HG03064 (cell line): Measurements from ENCODE around the gene SCNN1G.

ENCODE experiments used
- ATAC-seq: cut with Tn5 transposase; IDR thresholded peaks from one replicate; pipeline ENCODE4 v1.9.1; 2021; ENCODE audit warnings: low read depth; ENCODE audit not compliant: unreplicated experiment

The SCNN1G gene

DNA sequence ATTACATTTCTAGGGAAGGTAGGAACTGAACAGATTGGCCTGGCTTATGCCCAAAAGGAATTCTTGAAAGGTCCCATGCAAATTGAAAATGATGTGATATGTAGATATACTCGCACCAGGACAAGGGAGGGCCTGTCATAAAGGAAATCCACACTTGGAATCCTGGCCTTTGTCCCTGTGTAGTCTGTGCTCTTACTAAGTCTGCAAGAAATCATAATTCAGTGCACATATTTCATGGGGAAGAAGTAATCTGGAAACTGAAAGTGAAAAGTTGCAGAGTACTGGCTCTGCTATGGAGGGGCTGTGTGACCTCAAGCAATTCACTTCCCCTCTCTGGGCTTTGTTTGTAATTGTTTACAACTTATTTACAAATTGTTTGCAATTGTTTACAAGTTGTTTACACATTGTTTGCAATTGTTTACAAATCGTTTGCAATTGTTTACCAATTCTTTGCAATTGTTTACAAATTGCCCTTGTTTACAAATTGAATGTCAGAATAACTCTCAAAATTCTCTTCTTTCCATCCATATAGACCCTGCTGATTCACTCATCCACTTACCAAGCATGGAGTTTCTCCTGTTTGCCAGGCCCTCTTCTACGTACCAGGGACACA is 12.9 kb downstream of the SCNN1G start:
- no peak for ATAC-seq

DNA sequence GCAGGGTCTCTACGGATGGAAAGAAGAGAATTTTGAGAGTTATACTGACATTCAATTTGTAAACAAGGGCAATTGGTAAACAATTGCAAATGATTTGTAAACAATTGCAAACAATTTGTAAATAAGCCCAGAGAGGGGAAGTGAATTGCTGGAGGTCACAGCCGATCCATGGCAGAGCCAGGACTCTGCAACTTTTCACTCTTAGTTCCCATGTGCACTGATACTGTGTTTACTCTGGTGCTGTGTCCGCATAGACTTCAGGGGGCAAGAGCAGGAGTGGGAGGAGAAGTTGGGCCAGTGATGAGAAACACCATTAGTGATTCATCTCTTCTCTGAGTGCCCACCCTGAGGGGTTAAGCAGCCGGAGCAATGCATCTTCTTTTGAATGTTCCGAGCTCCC is 14.0 kb downstream of the SCNN1G start:
- no peak for ATAC-seq

DNA sequence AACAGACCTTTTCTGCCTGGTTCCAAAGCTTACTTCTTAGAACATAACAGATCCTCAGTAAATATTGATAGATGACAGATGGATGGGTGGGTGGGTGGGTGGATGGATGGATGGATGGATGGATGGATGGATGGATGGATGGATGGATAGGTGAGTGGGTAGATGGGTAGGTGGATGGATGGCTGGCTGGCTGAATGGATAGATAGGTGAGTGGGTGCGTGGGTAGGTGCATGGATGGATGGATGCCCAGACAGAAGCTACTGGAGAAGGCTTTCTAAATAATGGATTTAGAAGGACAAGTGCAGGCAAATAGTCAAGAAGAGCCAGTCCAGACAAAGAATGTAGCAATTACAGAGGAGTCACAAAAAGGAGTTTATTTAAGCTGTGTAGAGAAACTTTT is 19.6 kb downstream of the SCNN1G start:
- ATAC-seq = no peak

DNA sequence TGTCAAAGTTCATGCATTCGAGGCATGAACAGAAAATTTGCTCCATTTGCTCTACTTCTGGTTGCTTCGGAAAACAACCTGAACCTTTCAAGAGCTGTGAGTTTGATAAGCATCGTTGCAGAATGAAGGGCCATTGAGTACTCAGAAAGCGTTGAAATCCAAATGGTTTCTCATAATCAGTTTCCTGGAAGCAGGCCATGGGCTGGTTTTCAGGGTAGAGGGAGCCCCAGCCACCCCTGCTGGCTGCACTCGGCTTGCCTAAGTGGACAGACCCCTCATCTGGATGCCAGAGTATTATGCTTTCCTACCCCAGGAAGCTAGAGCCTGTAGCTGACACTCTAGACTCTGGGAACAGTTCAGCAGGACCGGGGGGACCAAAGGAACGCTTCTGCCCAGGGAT is 24.4 kb downstream of the SCNN1G start:
- ATAC-seq = no peak

DNA sequence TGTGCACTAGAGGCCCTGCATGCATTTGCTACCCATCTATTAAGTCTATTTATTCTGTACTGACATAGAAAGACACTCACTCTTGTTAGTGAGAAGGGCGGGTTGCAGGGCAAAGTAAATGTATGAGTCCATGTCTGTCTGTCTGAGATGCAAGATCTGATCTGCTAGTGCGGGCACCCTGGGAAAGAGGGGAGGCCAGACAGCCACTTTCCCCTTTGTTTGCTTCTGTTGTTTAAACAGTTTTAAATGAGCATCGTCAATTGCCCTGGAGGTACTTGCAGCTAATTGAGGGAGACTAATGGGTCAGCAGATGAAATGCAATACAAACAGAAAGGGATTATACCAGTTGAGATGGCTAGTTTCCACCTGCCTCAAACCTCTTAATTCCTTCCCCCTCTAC is 24.9 kb downstream of the SCNN1G start:
- no peak for ATAC-seq

DNA sequence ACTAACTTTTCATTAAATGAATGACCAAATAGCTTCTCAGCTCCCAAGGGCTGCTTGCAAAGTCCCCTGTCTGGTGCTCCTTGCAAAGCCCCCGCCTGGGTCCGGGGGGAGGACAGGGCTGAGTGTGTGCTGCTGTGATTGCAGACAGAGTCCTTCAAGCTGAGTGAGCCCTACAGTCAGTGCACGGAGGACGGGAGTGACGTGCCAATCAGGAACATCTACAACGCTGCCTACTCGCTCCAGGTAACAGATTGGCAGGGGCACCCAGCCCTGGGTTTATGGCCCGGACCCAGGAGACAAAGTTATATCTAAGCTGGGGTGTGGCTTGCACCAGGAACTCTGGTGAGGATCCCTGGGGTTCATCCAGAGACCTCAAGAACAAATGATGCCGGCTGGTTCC is 27.1 kb downstream of the SCNN1G start:
- ATAC-seq = no peak

DNA sequence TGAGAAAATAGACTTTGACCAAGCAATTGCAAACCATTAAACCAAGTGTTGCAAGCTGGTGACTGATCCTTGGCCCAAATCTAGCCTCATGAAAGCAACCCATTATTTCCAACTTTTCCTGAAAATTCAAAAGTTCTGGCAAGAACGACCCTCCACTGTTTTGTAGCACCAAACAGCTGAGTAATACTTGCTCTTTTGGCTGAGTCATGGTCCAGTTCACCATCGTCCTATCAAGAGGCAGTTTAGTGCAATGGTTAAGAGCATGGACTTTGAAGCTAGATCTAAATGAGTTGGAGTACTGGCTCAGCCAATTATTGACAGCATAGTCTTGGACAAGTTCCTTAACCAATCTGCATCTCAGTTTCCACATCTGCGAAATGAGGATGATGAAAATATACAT is 31.3 kb downstream of the SCNN1G start:
- no peak for ATAC-seq

DNA sequence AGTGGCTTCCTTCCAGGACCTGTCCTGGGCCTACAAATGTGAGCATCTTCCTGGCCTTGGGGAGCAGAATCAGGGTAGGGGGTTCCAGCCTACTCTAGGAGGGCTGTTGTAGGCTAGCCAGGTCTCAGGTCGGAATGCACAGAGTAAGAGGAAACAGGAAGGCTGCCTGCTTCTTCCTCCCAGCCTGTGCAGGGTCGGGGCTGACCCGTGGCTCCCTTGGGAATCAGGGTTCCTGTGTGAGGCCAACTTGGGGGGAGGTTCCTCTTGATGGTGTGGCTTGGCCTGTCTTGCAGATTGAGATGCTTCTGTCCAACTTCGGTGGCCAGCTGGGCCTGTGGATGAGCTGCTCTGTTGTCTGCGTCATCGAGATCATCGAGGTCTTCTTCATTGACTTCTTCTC is 32.3 kb downstream of the SCNN1G start:
- ATAC-seq = no peak

DNA sequence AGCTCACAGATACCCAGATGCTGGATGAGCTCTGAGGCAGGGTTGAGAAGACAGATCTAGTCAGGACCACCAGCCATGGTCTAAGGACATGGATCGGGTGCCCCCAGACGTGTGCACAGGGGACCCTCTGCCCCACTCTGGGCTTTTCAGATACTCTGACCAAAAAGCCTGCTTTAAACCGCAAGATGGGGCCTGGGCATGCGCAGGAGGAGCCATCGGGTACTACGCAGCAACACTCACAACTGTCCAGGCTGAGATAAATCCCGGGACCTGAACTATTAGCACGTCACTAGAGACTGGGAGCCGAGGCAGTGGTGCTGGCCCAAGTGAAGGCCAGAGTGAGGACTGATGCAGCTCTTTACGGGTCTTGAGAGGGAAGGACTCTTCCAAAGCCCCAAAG is 32.9 kb downstream of the SCNN1G start:
- ATAC-seq = no peak

DNA sequence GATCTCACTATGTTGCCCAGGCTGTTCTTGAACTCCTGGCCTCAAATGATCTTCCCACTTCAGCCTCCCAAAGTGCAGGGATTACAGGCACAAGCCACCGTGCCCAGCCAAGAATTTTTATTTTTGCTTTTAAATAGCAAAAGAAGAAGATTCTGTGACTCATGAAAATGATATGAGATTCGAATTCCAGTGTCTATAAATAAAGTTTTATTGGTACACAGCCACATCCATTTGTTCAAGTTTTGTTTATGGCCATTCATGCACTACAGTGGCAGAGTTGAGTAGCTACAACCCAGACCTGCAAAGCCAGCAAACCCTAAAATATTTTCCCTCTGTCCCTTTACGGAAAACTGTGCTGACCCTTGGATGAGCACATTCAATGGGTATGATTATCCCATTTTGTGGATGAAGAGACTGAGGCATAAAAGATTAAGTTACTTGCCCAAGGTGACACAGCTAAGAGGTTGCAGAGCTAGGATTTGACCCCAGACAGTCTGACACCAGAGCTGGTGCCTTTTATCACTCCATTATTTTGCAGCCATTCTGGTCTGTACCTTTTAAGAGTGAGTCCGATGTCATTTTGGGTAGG is 34.2 kb downstream of the SCNN1G start:
- ATAC-seq = no peak

DNA sequence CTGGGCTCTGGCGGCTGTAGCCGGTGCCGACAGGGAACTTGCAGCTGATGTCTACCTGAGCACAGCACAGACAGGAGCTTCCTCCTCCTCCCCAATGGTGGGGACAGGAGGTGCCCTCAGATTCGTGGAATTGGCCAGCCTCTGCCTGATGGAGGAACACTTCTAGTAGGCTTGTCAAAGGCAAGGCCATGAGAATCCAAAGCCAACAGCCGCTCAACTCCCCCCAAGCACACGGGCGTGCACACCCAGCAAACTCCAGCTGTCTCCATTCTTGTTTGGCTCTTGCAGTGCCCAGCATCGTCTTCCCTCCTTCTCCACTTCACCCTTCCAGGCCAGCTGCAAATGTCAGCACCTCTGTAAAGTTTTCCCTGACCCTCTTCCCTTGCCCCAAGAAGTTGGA is 35.1 kb downstream of the SCNN1G start:
- ATAC-seq = no peak

DNA sequence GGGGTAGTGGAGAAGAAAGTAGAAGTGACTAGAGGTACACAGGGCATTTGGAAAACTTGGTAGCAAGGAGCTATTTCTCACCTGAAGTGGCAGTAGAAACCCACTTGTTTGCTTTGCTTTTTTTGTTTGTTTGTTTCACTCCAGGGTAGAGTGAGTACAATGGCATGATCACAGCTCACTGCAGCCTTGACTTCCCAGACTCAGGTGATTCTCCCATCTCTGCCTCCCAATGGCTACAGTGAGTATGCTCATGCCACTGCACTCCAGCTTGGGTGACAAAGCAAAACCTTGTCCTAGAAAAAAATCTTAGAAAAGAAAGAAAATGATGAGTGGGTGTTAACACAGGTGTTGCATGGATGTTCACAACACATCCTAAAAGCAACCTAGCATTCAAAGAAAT is 40.4 kb downstream of the SCNN1G start:
- no peak for ATAC-seq

DNA sequence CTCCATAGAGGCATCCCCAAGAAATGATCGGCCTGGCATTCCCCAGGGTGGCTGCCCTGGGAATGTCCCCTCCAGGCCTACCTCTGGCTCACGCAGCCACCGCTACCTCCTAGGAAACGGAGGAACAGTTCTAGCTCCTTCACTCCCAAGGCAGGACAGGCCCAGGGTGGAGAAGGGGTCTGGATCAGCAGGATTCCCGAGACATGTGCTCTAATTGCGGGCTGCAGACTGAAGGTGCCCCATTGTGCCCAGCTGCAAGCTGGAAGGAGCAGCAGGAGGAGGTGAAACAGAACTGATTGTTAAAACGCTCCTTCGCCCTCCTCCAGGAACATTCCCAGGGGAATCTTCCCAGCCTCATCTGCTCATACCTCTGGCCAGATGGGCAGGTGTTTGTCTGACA is 40.8 kb downstream of the SCNN1G start:
- ATAC-seq = no peak

DNA sequence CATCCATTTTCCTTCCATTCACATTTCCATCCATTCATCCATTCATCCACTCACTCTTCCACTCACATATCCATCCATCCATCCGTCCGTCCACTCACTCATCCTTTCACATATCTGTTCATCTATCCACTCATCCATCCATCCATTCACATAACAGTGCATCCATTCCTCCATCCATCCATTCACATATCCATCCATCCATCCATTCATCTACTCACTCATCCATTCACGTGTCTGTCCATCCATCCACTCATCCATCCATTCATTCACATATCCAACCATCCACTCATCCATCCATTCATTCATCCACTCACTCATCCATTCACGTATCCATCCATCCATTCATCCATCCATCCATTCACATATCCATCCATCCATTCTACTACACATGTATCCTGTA is 42.6 kb downstream of the SCNN1G start:
- ATAC-seq = no peak

DNA sequence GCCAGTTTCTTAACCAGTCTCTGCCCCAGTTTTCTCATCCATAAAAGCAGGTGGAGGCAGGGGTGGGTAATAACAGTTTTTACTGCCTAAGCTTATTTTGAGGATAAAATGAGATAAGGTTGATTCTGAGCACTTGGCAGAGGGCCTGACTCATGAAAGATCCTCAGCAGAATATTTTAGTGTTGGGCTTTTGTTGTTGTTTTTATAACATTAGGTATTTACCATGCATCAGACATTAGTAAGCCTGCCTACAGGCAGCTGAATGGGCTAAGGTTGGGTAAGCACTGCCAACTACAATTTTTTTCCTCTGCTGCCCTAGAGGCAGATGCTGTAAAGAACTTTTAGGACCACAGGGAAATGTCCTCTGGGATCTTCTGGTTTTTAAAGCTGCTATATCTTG is 43.1 kb downstream of the SCNN1G start:
- ATAC-seq = no peak

DNA sequence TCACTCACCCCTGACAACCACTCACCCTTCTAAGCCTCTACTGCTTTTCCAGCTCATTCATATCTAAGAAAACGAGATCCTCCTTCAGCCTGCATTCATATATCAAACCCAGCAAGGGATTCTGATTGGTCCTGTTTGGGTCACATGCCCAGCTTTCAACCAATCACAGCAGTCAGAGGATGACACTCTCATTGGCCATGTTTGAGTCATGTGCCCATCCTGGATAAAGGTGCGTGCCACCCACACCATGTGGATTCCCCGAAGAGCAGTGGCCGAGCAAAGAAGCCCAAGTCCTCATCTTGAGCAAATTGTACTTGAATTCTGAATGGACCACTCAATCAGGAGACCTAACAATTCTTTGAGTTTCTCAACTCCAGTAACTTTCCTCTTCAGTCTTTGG is 45.0 kb downstream of the SCNN1G start:
- ATAC-seq = no peak

DNA sequence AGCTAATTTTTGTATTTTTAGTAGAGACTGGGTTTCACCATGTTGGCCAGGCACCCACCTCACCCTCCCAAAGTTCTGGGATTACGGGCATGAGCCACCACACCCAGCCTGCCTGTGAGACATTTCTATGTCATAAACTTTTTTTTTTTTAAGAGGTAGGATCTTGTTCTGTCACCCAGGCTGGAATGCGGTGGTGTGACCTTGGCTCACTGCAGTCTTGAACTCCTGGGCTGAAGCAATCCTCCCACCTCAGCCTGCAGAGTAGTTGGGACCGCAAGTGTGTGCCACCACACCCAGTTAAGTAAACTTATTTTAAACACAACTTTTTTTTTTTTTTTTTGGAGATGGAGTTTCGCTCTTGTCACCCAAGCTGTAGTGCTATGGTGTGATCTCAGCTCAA is 47.2 kb downstream of the SCNN1G start:
- ATAC-seq = no peak

DNA sequence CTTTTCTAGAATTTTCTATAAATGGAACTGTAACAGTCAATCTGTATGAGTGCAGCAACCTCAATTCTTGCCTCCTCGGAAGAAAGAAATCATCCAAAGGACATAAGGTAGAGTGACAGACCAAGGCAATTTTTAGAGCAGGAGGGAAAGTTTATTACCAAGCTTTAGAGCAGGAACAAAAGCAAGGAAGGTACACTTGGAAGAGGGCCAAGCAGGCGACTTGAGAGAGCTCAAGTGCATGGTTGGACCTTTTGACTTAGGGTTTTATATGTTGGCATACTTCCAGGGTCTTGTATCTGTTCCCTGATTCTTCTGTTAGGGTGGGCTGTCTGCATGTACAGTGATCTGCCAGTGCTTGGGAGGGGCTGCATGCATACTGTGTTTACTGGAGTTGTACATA is 50.3 kb downstream of the SCNN1G start:
- no peak for ATAC-seq

DNA sequence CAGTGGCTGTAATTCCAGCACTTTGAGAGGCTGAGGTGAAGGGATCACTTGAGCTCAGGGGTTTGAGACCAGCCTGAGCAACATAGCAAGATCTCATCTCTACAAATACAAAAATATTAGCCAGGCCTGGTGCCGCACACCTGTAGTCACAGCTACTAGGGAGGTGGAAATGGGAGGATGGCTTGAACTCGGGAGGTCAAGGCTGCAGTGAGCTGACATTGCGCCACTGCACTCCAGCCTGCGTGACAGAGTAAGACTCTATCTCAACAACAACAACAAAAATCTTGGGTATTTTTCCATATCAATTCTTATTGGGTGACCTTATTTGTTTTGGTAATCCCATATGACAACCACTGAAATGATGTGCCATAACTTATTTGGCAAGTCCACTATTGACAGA is 52.6 kb downstream of the SCNN1G start:
- ATAC-seq = no peak

DNA sequence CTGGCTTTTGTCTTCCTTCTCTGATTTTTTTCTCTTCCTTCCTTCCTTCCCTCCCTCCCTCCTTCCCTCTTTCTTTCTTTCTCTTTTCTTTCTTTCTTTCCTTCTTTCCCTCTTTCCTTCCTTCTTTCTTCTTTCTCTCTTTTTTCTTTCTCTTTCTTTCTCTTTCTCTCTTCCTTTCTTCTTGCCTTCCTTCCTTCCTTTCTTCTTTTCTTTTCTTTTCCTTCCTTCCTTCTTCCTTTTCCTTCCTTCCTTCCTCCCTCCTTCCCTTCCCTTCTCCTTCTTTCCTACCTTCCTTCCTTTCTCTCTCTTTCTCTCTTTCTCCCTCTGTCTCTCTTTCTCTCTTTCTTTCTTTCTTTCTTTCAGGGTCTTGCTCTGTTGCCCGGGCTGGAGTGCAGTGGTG is 54.4 kb downstream of the SCNN1G start:
- ATAC-seq = no peak

DNA sequence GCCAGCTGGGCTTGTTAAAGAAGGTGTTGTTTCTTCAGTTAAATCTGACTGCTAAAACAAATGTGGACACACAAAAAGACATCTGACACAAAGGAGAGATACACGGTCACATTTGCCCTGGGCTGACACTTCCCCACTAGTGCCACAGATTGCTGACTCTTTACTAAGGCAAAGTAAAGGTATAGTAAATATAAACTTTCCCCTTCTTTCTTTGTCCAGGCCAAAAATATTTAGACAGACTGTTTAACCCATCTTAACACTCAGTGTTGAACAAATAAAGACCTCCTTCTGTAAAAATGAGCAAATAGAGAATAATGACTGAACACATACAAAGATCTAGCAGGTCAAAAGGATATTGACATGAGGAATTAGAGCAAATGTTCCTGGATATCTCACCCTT is 58.4 kb downstream of the SCNN1G start:
- ATAC-seq = no peak

DNA sequence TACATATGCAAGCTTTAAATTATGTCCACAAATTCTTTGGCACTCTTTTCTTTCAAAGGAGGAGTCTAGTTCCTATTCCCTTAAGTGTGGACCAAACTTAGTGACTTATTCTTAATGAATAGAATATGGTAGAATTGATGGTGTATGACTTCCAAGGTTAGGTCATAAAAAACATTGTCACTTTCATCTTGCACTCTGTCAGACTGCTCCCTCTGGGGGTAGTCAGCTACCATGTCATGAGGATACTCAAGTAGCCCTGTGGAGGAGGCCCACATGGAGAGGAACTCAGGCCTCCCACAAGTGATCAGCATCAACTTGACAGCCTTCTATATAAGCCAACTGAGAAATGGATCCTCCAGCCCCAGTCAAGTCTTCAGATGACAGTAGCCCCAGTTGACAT is 61.6 kb downstream of the SCNN1G start:
- no peak for ATAC-seq

DNA sequence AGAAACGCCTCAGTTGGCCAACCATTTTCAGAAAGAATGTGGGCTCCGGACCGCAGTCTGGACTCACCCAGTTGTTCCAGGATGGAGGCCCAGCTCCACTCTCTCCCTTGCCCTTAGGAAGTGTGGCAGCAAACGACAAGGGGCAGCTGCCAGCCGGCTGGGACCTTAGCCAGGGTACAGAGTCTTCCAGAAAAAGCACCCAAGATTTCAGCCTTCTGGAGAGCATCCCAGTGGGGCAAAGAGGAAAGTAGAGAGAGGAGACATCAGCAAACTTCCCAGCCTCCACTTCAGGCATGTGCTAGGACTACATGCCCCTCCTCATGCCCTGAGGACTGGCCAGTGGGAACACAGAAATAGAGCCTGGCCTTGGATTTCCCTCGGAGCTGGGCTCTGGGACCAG is 62.7 kb downstream of the SCNN1G start:
- no peak for ATAC-seq
